Activated CD4-positive, alpha-beta T cell treated with anti-CD3 and anti-CD28 coated beads, Interleukin-2, amount 50 U/mL, for 16 hours (primary cell): ENCODE results near the gene PTPRK.
"Not testable (repeated sequence)": the region's sequence is repeated elsewhere in the genome, so short reads cannot be mapped to it uniquely, and the experiment has no call there.

Source experiments
- DNase-seq: peaks from one replicate; pipeline ENCODE4 v3.0.0-alpha.2; 2020

The PTPRK gene

DNA sequence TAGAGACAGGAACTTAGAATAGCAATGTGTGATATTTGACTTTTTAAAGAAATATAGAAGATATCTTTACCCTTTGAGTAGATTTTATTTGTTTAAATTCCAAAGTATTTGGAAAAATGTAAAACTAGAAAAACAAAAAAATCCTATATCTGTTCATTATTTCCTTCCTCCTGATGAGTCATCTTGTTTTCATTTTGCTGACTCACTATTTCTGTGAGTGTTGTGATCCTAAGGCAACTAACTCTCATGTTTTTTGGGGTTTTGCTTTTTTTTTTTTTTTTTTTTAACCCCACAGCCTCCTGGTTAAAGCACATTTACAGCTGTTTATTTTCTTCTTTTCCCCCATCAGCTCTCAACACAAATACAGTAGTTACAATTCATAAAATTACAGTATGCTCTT is 581.7 kb downstream of the PTPRK start:
- peak; percentile 63 for DNase-seq

DNA sequence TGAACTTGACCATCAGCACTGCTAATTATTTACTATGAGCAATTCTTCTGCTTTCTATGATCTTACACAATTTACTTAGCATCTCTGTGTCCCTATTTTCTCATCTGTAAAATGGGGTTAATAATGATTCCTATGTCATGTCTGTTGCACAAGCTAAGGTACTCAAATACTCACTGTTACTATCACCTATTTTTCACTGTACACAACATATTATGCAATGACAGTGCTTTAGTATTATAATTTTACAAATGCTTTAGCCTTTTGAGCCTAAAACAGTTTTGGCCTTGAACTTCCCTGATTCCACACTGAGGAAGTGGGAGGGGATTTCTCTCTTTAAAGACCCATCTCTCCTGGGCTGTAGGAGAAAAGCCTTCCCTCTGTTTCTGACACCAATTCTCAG is 582.7 kb downstream of the PTPRK start:
- DNase-seq = no peak

DNA sequence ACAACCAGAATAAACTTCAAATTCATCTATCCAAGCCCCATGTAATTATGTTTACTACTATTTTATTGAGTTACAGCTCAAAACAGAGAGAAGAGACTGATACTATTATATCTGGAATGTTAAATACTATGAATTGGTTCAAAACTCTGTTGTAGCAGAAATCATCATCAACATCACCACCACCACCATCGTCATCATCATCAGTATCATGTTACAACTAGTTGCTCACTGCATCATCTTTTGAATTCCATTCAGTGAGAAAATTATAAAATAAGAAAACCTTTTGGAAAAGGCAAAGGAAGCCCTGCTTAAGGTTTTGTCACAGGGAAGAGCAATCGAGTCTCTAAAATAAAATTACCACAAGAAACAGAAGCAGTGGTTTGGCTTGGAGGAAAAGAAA is 583.3 kb downstream of the PTPRK start:
- no peak for DNase-seq

DNA sequence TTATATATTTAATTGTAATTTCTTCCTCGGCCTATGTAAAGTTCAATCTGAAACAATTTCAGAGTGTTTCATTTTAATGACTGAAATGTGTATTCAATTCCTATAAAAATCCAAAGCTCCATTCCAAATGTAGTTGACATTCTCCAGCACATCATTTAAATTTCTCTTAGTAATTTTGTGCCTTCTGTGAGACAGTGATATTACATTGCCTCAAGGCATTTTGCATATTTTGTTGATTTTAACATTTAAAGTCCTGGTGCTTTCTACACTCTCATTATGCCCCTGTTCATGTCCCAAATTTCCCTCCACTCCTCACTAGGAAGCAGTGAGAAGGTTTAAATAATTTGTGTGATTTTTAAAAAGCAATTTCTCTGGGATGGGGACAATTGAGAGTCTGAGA is 585.4 kb downstream of the PTPRK start:
- DNase-seq = no peak

DNA sequence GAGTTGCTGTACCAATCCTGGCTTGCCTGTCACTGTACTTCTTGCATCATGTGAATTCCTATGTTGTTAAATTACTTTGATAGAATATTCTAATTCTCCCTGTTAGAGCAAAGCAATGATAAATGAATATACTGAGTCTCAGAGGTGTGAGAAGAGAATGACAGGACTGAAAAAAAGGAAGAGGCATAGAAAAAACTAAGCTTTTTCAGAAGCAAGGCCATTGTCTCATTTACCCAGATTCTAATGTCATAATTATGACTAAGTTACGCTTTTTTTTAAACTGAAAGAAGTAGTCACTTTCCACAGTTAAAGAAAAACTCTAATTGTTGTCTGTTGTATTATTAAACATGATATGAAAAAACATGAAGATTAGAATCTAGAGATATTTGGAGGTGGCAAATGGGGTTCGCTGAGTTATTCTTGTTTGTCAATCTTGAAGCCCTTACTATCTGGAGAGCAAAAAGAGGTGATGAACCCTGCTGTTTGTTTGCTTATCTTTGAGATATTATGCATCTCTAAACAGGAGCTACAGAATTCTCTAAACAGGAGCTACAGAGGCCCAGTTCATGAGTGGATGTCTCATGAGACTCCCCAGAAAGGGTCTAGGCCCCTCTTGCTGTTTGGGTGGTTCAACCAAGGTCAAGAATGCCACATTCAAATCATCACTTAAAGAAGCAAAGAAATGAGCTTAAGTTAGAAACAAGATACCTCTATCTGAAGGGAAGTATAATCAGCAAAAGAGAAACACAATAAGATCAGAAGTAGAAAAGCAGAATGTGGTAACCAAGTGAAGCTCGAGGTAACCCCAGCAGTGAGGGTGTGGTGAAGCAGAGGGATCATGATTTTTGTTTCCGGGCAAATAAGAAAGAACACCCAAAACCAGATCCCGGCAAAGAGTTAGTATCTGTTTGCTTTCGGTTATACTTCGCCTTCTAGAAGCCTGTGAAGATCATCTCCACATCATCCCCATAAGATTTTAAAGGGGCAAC is 586.3 kb downstream of the PTPRK start:
- DNase-seq = peak; percentile 85

DNA sequence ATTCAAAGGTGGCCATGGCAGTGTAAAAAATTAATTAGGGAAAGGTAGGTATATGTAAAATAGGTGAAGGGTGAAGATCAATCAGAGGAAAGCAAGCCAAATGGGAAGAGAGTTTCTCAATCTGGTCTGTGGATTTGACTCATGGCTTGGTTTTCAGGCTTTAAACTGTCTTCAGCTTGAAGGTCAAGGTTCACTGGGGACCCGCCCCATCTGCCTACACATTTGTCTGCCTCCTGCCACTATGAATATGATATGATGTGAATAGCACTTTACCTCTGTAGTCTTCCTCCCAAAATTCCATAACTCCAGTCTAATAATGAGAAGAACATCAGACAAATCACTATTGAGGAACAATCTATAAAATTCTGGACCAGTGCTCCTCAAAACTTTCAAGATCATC is 587.3 kb downstream of the PTPRK start:
- no peak for DNase-seq

DNA sequence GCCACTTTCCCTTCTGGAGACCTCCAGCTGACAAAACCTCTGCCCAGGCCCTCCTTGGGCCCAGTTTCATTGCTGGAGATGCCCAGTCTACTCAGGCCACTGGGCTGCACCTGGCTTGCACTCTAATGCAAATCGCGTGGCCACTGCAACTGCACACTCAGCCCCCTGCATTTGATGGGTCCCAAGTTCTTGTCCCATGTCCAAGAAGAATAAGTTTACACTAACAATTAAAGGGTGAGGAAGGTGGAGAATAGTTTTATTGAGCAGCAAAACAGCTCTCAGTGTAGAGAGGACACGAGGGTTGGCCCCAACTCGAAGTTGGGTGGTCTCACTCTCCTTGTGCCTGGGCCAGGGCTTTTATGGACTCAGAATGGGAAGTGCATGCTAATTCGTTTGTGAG is 587.7 kb downstream of the PTPRK start:
- DNase-seq = no peak

DNA sequence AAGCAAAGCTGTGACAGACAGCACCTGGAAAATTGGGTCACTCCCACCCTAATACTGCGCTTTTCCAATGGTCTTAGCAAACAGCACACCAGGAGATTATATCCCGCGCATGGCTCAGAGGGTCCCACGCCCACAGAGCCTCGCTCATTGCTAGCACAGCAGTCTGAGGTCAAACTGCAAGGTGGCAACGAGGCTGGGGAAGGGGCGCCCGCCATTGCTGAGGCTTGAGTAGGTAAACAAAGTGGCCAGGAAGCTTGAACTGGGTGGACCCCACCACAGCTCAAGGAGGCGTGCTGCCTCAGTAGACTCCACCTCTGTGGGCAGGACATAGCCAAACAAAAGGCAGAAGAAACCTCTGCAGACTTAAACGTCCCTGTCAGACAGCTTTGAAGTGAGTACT is 594.0 kb downstream of the PTPRK start:
- not testable (repeated sequence) for DNase-seq

DNA sequence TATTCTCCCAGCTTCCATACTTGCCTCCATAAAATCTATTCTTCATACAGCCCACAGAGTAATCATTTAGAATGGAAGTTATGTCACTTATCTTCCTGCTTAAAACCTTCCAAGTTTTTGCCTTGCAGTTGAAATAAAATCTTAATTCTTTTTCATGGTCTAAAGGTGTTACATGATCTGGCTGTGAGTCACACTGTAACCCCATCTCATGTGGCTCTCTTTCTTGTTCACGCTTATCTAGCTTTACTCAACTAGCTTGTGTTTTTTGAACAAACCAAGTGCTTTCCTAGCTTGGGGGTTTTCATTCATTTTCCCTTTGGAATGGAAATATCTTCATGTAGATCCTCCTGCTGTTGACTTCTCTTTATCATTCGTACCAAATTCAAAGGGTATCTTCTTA is 596.0 kb downstream of the PTPRK start:
- peak; percentile 41 for DNase-seq

DNA sequence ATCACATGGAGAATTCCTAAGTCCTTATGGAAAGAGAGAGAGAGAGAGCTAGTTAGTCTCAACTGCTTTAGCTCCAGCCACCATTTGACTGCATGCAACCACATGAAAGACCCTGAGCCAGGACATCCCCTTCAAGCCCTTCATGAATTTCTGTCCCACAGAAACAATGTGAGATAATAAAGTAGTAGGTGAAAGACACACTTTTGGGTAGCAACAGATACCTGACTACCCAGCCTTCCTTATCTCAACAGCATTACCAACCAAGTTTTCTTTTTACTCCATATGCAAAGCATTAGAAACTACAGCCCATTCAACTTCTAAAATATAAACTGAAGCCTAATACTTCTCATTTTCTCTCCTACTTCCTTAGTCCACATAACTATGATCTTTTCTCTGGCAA is 596.4 kb downstream of the PTPRK start:
- DNase-seq = no peak

DNA sequence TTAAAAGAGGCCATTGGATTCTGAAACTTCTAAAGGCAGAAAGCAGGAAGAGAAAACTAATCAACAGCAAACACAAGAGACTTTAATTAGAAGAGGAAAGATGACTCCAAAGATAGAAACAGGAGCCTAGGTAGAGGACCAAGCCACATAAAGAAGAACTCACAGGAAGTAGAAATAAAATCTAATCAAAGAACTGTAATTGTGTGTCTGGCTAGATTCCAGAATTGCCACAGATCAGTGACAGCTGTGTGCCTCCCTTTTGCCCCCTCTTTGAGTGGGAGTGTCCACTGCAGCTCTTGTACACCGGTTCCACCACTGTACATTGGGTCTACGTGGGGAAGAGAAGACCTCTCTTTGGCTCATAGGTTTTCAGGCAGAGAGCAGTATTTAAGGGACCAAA is 597.3 kb downstream of the PTPRK start:
- DNase-seq = no peak

DNA sequence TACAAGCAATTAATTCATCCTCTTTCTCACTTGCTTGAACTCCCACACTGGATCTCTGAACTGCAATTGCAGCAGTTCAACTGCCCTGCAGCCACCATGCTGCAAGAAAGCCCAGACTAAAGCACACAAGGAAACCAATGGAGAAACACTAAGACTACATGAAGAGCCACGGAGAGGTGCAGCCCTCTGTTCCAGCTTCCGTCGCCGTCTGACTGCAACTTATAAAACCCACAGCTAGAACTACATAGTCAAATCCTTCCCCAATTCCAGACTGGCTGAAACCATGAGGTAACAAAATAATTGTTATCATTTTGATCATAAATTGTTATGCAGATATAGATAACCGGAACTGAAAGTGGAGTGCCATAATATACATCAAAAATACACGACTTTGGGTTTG is 598.4 kb downstream of the PTPRK start:
- DNase-seq = no peak

DNA sequence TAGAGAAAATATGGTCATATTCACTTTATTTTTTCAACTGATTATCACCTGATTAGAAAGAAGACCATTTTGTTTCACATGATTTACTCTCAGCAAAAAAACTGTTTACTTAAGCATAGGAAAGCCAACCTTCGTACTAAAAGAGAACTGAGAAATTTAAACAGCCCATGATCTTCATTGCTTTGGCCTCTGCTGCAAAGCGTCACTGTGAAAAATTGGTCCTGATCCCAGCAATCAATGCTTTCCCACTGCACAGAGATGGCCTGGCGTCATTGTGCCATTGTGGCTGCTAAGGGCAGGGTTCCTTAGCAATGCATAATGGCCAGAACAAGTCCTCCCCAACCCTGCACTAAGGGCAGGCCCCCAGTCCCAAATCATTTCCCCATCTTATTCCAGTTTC is 599.6 kb downstream of the PTPRK start:
- no peak for DNase-seq
